SKM-1 treated with dmso at 0.1 percent for 144 hours (cell line): ENCODE measurements around the gene NXPE1.
"Not testable (repeated sequence)": the region's sequence is repeated elsewhere in the genome, so short reads cannot be mapped to it uniquely, and the experiment has no call there.

Experiments
- DNase-seq: peaks from one replicate; lab custom pipeline; 2025; ENCODE audit not compliant: unreplicated experiment; lab: John Stamatoyannopoulos, UW

Gene NXPE1

GRCh38 chr11:114559425-114560310, at the start of gene NXPE1:
TSS of gene NXPE1 (minus strand) at chr11:114559881. CDS start at chr11:114551201, 8,680 bp downstream.
- DNase-seq: no peak

DNA sequence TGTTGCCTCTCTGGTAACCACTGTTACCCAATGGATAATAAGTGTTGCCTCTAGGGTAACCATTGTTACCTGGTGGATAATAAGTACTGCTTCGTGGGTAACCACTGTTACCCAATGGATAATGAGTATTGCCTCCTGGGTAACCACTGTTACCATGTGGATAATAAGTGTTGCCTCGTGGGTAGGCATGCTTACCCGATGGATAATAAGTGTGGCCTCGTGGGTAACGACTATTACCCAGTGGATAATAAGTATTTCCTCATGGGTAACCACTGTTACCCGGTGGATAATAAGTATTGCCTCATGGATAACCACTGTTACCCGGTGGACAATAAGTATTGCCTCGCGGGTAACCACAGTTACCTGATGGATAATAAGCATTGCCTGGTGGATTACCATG, 49.7 kb upstream of the NXPE1 start:
- no peak for DNase-seq

- DNase-seq: not testable (repeated sequence)
Measured at GRCh38 chr11:114608605-114609004, 48.9 kb upstream of the NXPE1 start.

DNA sequence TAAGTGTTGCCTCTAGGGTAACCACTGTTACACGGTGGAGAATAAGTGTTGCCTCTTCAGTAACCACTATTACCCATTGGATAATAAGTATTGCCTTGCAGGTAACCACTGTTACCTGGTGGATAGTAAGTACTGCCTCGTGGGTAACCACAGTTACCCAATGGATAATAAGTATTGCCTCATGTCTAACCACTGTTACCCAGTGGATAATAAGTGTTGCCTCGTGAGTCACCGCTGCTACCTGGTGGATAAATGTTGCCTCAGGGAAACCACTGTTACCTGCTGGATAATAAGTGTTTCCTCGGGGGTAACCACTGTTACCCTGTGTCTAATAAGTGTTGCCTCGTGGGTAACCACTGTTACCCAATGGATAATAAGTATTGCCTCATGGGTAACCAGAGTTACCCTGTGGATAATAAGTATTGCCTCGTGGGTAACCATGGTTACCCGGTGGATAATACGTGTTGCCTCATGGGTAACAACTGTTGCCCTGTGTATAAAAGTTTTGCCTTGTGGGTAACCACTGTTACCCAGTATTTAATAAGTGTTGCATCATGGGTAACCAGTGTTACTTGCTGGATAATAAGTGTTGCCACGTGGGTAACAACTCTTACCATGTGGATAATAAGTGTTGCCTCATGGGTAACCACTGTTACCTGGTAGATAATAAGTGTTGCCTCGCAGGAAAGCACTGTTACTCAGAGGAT, 48.2 kb upstream of the NXPE1 start:
- DNase-seq: no peak

- not testable (repeated sequence) for DNase-seq
Measured at GRCh38 chr11:114606802-114607075, 47.1 kb upstream of the NXPE1 start.

GRCh38 chr11:114606003-114606801, 46.5 kb upstream of the NXPE1 start:
- DNase-seq: no peak

DNA sequence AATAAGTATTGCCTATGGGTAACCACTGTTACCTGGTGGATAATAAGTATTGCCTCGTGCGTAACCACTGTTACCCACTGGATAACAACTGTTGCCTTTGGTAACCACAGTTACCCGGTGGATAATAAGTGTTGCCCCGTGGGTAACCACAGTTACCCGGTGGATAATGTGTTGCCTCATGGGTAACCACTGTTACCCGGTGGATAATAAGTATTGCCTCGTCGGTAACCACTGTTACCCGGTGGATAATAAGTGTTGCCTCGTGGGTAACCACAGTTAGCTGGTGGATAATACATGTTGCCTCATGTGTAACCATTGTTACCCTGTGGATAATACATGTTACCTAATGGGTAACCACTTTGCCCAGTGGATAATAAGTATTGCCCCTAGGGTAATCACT, 45.7 kb upstream of the NXPE1 start:
- DNase-seq: no peak

DNA sequence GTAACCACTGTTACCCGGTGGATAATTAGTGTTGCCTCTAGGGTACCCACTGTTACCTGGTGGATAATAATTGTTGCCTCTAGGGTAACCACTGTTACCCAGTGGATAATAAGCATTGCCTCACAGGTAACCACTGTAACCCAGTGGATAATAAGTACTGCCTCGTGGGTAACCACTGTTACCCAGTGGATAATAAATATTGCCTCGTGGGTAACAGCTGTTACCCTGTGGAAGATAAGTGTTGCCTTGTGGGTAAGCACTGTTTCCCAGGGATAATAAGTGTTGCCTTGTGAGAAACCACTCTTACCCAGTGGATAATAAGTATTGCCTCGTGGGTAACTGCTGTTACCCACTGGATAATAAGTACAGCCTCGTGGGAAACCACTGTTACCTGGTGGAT, 45.2 kb upstream of the NXPE1 start:
- DNase-seq: no peak

DNA sequence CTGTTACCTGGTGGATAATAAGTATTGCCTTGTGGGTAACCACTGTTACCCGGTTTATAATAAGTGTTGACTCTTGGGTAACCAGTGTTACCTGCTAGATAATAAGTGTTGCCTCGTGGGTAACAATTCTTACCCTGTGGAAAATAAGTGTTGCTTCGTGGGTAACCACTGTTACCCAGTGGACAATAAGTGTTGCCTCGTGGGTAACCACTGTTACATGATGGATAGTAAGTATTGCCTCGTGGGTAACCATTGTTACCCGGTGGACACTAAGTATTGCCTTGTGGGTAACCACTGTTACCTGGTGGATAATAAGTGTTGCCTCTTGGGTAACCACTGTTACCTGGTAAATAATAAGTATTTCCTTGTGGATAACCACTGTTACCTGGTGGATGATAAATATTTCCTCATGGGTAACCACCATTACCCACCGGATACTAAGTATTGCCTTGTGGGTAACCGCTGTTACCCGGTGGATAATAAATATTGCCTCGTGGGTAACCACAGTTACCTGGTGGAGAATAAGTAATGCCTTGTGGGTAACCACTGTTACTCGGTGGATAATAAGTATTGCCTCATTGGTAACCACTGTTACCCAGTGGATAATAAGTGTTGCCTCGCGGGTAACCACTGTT, 44.6 kb upstream of the NXPE1 start:
- no peak for DNase-seq

DNA sequence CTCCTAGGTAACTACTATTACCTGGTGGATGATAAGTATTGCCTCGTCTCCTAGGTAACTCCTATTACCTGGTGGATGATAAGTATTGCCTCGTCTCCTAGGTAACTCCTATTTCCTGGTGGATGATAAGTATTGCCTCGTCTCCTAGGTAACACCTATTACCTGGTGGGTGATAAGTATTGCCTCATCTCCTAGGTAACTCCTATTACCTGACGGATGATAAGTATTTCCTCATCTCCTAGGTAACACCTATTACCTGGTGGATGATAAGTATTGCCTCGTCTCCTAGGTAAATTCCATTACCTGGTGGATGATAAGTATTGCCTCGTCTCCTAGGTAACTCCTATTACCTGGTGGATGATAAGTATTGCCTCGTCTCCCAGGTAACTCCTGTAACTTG, 43.5 kb upstream of the NXPE1 start:
- DNase-seq: not testable (repeated sequence)

GRCh38 chr11:114598461-114598860, 38.8 kb upstream of the NXPE1 start:
- DNase-seq: no peak

- no peak for DNase-seq
Measured at GRCh38 chr11:114596175-114596919, 36.7 kb upstream of the NXPE1 start.

DNA sequence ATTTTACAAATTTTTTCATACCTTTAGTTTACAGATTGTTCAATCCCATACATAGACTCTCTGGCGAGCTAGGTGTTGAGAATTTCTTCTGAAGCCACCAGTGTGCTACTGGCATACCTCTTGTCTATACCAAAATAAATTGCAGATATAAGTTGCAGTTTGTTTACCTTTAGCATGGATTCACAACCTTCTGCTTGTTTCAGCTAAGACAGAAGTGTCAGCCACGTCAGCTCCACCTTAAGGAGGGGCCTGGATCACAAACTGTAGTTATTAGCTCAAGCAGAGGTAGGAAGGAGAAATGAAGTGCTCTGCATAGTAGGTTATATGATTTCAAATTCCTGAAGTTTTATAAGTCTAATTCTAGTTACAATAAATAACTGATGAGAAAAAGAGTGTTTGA, 35.9 kb upstream of the NXPE1 start, which contains the start of gene NXPE4:
Gene NXPE4 (minus strand): TSS at position 216 of the 400 bp plus-strand sequence. CDS start 1,027 bp downstream, outside the sequence.
- no peak for DNase-seq

GRCh38 chr11:114594703-114595102, 35.0 kb upstream of the NXPE1 start:
- DNase-seq: no peak

DNA sequence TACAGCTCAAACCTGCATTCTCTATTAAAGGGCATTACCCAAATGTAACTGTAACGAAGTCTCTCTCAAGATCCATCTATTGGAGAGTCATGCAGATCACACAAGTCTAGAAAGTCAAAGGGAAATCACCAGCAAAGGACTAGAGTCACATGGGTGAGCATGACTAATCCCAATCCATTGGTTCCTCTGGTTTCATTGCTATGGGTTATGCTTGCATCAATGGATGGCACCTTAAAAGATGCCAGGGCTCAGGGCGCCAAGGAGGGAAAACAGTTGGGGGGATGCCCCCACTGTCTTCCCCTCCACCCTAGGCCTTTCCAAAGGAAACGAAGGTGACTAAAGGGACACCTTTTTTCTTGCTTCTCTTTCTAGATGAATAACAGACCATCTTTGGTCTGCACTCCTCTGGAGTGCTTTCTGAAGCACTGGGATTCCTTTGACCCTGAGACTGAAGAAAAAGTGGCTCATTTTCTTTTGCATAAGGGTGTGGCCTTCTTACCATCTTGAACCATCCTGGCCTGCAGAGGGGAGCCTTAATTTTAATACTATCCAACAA, 27.8 kb upstream of the NXPE1 start:
- DNase-seq: no peak

DNA sequence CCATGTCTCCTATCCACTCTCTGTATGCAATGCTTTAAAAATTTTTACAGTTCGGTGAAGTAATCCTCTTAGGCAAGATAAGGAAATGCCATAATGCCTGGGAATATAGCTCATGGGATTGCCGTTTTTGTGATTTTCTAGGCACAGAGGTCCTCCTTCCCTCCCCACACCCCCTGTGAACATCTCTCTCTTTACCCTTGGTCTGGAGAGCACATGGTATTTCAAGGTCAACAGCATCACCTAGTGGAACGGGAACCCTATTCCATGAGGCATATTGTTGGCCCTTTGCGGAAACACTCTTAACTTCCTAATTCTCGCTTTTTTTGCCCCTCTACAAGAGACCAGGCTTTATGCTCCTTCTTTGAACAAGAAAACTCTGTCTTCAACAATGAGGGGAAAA, 27.1 kb upstream of the NXPE1 start:
- DNase-seq: no peak

DNA sequence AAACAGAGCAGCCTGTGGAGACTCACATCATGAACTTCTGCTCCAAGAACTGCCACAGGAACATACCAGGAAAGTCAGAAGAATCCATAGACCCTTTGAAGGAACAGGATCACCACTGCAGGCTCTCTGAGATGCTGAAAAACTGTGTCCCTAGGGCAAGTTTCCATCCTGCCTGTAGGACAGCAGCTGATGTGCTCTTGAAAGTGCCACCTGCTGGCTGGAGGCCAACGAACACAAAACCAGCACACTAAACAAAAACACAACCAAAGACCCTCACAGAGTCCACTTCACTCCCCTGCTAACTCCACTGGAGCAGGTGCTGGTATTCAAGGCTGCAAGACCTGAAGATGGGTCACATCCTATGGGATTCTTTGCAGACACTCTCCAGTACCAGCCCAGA, 12.0 kb upstream of the NXPE1 start:
- DNase-seq: no peak

DNA sequence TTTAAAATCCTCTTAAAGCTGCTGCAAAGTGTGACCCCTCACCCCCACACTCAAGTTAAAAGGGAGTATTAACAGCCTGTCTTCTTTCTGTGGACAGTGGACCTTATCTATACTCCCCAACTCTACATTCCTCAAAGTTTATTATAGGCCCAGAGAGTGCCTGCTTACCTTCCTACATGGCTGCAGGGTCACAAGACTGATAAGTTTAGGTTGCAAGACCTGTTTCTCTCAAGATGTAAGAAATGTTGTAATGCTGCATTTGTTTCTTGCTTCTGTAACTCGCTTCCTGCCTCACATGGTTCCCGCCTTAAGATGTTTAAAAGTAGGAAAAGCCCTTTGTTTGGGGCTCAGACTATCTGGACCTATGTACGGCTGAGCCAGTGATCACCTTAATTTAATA, 10.1 kb upstream of the NXPE1 start:
- no peak for DNase-seq

GRCh38 chr11:114566276-114566675, 6.6 kb upstream of the NXPE1 start:
- DNase-seq: no peak

DNA sequence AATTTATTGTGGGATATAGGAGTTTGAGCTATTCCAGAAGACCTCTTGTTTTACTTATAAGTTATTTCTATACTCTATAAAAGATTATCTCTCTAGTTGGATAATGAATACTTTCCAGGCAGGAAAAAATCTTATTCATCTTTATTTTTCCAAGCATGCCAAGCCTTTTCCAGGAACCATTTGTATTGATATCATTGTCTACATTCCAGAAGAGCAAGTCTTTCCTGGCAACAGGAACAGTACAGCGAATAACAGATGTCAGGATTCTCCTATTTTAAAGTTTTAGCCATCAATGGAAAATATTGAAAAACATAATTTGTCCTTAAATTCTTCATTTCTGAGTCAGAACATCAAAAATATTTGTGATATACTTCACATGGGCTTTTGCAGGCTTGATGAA, 5.2 kb upstream of the NXPE1 start:
- DNase-seq: no peak
